ENCODE results near the gene IGF2BP2. TPM values are rescaled to one million over a fixed set of nuclear protein-coding genes. Genes with fewer than 3 reads are reported as not detected.
A peak's percentile ranks its signal among the peaks of the same experiment; 100 is the strongest.

IGF2BP2 gene
- total RNA-seq, 1 donor from 2014 or later, result 60.8 TPM

GRCh38 chr3:185687271-185687878 is 137.5 kb downstream of the IGF2BP2 start:
- Mint-ChIP-seq H3K4me1 (ENCODE audit: low read depth) (peaks cover 20% of the 10 kb centered on the region), H3K4me3 (ENCODE audit: unreplicated experiment) (no peak overlapping the region), H3K9me3 (ENCODE audit: low read depth) (no peaks in the 10 kb centered on the region), H3K36me3 (ENCODE audit: low read depth) (peaks cover 32% of the 10 kb centered on the region), H3K27me3 (ENCODE audit: low read depth) (no peaks in the 10 kb centered on the region), H3K27ac (ENCODE audit: unreplicated experiment) (no peak overlapping the region)
- TF ChIP-seq CTCF (IDR thresholded peaks at IDR 0.05), result no peak
- DNase-seq (ENCODE audit: low spot score), result no peak

GRCh38 chr3:185685231-185686035 is 139.4 kb downstream of the IGF2BP2 start:
- peaks cover 34% of the 10 kb centered on the region for H3K36me3 Mint-ChIP-seq (ENCODE audit: low read depth)
- TF ChIP-seq CTCF (IDR thresholded peaks at IDR 0.05), result no peak

GRCh38 chr3:185680231-185680630 is 144.6 kb downstream of the IGF2BP2 start:
- TF ChIP-seq CTCF (IDR thresholded peaks at IDR 0.05), result no peak
- Mint-ChIP-seq H3K27ac (ENCODE audit: unreplicated experiment) (no peak overlapping the region), H3K27me3 (ENCODE audit: low read depth) (no peaks in the 10 kb centered on the region), H3K36me3 (ENCODE audit: low read depth) (peaks cover 34% of the 10 kb centered on the region), H3K4me1 (ENCODE audit: low read depth) (peaks cover 15% of the 10 kb centered on the region), H3K9me3 (ENCODE audit: low read depth) (peaks cover 5% of the 10 kb centered on the region), H3K4me3 (ENCODE audit: unreplicated experiment) (no peak overlapping the region)
- DNase-seq (ENCODE audit: low spot score), result no peak

More at GRCh38 chr3:185685231-185686035, 139.4 kb downstream of the IGF2BP2 start:
- H3K4me1 Mint-ChIP-seq (ENCODE audit: low read depth), result peaks cover 21% of the 10 kb centered on the region
- H3K27ac Mint-ChIP-seq (ENCODE audit: unreplicated experiment), result peak overlapping the region; percentile 49
- DNase-seq (ENCODE audit: low spot score), result no peak
- H3K4me3 Mint-ChIP-seq (ENCODE audit: unreplicated experiment), result no peak overlapping the region
- H3K9me3 Mint-ChIP-seq (ENCODE audit: low read depth), result no peaks in the 10 kb centered on the region
- no peaks in the 10 kb centered on the region for H3K27me3 Mint-ChIP-seq (ENCODE audit: low read depth)

- no peak for TF ChIP-seq CTCF (IDR thresholded peaks at IDR 0.05)
- no peak for DNase-seq (ENCODE audit: low spot score)
- Mint-ChIP-seq H3K4me1 (ENCODE audit: low read depth) (peaks cover 15% of the 10 kb centered on the region), H3K9me3 (ENCODE audit: low read depth) (peaks cover 5% of the 10 kb centered on the region), H3K36me3 (ENCODE audit: low read depth) (peaks cover 46% of the 10 kb centered on the region), H3K27me3 (ENCODE audit: low read depth) (no peaks in the 10 kb centered on the region), H3K27ac (ENCODE audit: unreplicated experiment) (no peak overlapping the region), H3K4me3 (ENCODE audit: unreplicated experiment) (no peak overlapping the region)
Measured at GRCh38 chr3:185678027-185678426, 146.8 kb downstream of the IGF2BP2 start.

- peaks cover 45% of the 10 kb centered on the region for H3K36me3 Mint-ChIP-seq (ENCODE audit: low read depth)
- no peak for DNase-seq (ENCODE audit: low spot score)
- H3K4me1 Mint-ChIP-seq (ENCODE audit: low read depth), result peaks cover 15% of the 10 kb centered on the region
- H3K4me3 Mint-ChIP-seq (ENCODE audit: unreplicated experiment), result no peak overlapping the region
- peak overlapping the region; percentile 43 for H3K27ac Mint-ChIP-seq (ENCODE audit: unreplicated experiment)
- peak; percentile 87 for TF ChIP-seq CTCF (IDR thresholded peaks at IDR 0.05)
- H3K27me3 Mint-ChIP-seq (ENCODE audit: low read depth), result no peaks in the 10 kb centered on the region
- peaks cover 5% of the 10 kb centered on the region for H3K9me3 Mint-ChIP-seq (ENCODE audit: low read depth)
Measured at GRCh38 chr3:185677146-185677829, 147.6 kb downstream of the IGF2BP2 start.

All from chondrocyte (in vitro differentiated cells).